AG09319 (cell line): ENCODE data around the gene MIOX.

Experiments
- DNase-seq: peaks from one replicate; pipeline ENCODE4 v3.0.0-alpha.2; 2010; ENCODE audit warnings: low read depth; ENCODE audit errors: extremely low read depth
- TF ChIP-seq, protein P1 (sequence below): IDR thresholded peaks from 2 replicates; pipeline ENCODE4 v1.5.1; 2011; ENCODE audit warnings: low read depth, mild to moderate bottlenecking, inconsistent platforms, low read length, moderate library complexity

Gene MIOX

DNA sequence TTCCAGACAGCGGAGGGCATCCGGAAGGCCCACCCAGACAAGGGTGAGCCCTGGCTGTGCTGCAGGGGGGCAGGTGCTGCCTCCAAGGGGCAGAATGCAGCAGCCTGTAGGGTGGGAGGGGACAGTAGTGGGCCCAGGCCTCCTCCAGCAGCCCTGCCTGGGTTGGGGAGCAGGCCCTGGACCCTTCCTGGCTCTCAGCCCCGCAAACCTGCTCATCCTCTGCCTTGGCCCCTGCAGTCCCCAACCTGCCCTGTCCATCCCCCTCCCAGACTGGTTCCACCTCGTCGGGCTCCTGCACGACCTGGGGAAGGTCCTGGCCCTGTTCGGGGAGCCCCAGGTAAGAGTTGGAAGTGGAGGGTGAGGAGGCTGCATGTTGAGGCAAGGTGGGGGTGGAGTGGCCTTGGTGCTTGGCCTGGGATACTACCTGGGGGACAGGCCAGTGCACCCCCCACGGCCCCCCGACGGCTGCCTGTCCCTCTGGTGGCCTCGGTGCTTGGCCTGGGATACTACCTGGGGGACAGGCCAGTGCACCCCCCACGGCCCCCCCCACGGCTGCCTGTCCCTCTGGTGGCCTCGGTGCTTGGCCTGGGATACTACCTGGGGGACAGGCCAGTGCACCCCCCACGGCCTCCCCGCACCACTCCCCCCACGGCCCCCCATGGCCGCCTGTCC is 1.5 kb downstream of the MIOX start:
- DNase-seq, result no peak

DNA sequence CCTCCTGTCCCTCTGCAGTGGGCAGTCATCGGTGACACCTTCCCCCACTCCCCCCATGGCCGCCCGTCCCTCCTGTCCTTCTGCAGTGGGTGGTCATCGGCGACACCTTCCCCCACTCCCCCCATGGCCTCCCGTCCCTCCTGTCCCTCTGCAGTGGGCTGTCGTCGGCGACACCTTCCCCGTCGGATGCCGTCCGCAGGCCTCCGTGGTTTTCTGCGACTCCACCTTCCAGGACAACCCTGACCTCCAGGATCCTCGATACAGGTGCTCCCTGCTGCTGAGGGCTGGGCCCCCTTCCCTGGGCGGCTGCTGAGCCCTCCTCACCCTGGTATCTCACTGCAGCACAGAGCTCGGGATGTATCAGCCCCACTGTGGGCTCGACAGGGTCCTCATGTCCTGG is 2.2 kb downstream of the MIOX start:
- TF ChIP-seq, protein P1, sequence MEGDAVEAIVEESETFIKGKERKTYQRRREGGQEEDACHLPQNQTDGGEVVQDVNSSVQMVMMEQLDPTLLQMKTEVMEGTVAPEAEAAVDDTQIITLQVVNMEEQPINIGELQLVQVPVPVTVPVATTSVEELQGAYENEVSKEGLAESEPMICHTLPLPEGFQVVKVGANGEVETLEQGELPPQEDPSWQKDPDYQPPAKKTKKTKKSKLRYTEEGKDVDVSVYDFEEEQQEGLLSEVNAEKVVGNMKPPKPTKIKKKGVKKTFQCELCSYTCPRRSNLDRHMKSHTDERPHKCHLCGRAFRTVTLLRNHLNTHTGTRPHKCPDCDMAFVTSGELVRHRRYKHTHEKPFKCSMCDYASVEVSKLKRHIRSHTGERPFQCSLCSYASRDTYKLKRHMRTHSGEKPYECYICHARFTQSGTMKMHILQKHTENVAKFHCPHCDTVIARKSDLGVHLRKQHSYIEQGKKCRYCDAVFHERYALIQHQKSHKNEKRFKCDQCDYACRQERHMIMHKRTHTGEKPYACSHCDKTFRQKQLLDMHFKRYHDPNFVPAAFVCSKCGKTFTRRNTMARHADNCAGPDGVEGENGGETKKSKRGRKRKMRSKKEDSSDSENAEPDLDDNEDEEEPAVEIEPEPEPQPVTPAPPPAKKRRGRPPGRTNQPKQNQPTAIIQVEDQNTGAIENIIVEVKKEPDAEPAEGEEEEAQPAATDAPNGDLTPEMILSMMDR, result no peak
- DNase-seq, result no peak

More for the DNA sequence above, 1.5 kb downstream of the MIOX start:
- TF ChIP-seq, protein P1, result no peak

DNA sequence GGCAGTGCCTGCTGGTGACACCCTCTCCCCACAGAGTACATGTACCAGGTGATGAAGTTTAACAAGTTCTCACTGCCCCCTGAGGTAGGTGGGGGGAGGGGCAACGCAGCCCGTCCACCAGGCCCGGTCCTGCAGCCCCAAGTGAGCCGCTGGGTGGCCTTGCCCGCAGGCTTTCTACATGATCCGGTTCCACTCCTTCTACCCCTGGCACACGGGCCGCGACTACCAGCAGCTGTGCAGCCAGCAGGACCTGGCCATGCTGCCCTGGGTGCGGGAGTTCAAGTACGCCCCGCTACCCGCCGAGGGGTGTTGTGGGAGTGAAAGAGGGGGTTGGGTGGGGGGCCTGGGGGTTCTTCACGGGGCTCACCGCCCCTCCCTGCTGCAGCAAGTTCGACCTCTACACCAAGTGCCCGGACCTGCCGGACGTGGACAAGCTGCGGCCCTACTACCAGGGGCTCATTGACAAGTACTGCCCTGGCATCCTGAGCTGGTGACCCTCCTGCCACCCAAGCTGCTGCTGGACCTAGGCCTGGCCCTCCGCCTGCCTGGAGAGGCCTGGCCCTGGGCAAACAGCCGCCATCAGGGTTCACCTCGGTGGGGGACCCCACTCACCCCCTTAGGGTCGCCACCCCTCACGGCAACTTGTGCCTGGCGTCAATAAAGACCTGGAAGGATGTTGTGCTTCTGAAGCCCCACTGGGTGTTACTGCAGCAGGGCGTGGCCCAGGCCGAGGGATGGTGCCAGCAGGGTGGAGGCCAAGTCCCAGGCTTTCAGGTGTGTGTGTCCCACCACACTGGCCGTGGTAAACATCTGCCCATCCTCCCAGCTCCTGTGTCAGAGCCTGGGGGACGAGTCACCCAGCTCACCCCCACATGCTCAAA is 2.9 kb downstream of the MIOX start:
- DNase-seq, result no peak
- TF ChIP-seq, protein P1, result no peak

DNA sequence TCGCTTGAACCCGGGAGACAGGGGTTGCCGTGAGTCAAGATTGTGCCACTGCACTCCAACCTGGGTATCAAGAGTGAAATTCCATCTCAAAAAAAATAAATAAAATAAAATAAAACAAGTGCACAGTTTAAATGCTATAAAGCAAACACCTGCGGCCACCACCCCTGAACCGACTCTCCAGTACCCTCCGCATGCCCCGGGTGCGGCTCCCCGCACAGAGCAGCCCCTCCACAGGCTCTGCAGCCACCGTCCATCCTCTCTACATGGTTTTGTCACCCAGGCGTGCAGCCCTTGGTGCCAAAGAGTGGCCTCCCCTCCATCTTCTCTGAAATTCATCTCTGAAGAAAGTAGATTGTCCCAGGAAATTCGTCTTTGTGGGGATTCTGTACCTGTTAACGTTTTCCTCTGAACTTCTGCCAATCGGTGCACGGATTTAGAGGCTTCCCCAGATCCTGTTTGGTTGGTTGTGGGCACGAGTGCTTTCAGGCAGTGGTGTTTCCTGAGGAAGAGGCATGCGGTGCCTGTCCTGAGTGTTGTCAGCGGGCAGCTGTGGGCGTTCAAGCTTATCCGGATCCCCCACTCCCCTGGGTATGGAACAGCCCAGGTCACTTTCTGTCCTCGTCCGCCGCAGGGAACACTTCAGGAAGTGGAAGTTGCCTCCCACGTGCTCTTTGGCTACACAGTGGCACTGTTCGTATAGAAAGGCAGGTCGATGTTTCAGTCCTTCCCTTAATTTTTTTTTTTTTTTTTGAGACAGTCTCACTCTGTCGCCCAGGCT is 4.1 kb downstream of the MIOX start:
- DNase-seq, result no peak
- TF ChIP-seq, protein P1, result no peak

DNA sequence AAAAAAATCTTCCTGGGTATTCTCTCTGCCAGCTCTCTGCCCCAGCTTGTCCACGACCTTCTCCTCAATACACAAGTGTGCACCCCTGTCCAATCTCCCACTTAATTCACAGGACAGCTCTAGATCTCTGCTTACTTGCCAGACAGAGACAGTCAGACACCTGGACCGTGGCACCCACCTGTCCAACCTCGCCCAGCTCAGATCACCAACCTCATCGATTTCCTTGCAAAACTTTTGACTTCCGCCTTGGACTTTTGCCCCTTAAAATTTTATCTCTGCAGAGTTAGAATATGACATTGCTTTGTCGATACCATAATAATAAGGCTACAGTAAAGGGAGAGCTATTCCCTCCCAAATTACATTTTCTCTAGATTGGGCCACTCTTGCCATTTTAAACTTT is 10.4 kb downstream of the MIOX start:
- DNase-seq, result no peak
- TF ChIP-seq, protein P1, result no peak

DNA sequence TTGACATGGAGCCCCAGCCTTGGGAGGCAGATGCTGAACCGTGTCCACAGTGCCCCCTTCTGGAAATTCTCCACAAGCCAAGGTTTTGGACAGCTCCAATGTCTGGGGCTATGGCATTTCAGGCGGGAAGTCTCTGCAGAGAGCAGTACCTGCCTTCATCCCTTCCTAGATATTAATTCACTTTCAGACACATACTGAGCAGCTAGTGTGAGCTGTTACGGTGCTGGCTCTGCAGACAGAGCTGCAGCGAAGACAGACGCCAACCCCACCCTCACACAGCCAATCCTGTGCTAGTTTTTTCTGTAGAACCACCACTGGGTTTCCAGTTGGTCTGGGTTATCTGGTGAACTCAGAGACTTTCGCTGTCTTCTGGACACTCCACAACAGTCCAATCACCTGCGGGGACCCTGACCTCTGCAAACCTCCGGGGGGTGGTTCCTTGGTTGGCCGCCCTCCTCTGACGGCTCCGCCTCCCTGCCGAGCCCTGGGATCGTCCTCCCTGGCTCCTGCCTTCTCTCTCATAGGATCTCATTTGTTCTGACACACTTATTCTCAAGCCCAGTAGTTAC is 11.7 kb downstream of the MIOX start:
- DNase-seq, result no peak
- TF ChIP-seq, protein P1, result peak; percentile 66
